Osteocyte (in vitro differentiated cells): ENCODE data around the gene RCN2. TPM values are rescaled to one million over a fixed set of nuclear protein-coding genes. Genes with fewer than 3 reads are reported as not detected.

Source experiments
- DNase-seq: peaks from one replicate; pipeline ENCODE4 v3.0.0; 2021; ENCODE audit warnings: mixed read lengths; ENCODE audit not compliant: unreplicated experiment; ENCODE audit errors: extremely low spot score
- H3K27ac Mint-ChIP-seq: one replicate; pipeline ENCODE4 v1.8.0; 2021; ENCODE audit warnings: mild to moderate bottlenecking, mixed read lengths; ENCODE audit not compliant: unreplicated experiment
- H3K27me3 Mint-ChIP-seq: one replicate; pipeline ENCODE4 v1.8.0; 2021; ENCODE audit warnings: mixed read lengths; ENCODE audit not compliant: unreplicated experiment
- H3K36me3 Mint-ChIP-seq: one replicate; pipeline ENCODE4 v1.8.0; 2021; ENCODE audit warnings: mixed read lengths; ENCODE audit not compliant: unreplicated experiment
- H3K4me1 Mint-ChIP-seq: one replicate; pipeline ENCODE4 v1.8.0; 2021; ENCODE audit warnings: mixed read lengths; ENCODE audit not compliant: unreplicated experiment
- H3K4me3 Mint-ChIP-seq: one replicate; pipeline ENCODE4 v1.8.0; 2021; ENCODE audit warnings: mild to moderate bottlenecking, moderate library complexity, mixed read lengths; ENCODE audit not compliant: unreplicated experiment
- H3K9me3 Mint-ChIP-seq: one replicate; pipeline ENCODE4 v1.8.0; 2021; ENCODE audit warnings: mixed read lengths; ENCODE audit not compliant: unreplicated experiment
- total RNA-seq: library from RNA; stranded (reverse); gene quantifications from 2 replicates; pipeline ENCODE4 v1.2.1, GENCODE V29; 2021
- TF ChIP-seq, protein P1 (sequence below): fragments of 200-600 bp; sonication (generic); IDR thresholded peaks from 2 replicates; pipeline ENCODE4 v1.5.0; 2021; ENCODE audit warnings: antibody characterized with exemption, mild to moderate bottlenecking, moderate library complexity

The RCN2 gene
- total RNA-seq, 1 donor from 2014 or later, result 81.3 TPM

DNA sequence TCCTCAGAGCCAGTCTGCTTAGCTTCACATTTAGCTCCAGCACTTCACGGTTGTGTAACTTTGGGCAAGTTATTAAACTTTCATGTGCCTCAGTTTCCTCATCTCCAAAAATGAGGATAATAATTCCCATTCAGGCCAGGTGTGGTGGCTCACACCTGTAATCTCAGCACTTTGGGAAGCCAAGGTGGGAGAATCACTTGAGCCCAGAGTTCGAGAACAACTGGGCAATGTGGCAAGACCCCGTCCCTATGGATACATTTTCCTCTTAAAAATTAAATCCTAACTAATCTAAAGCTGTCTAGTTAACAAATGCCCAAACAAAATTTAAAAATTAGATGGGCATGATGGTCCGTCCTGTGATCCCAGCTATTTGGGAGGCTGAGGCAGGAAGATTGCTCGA is 7.2 kb downstream of the RCN2 start:
- TF ChIP-seq, protein P1, sequence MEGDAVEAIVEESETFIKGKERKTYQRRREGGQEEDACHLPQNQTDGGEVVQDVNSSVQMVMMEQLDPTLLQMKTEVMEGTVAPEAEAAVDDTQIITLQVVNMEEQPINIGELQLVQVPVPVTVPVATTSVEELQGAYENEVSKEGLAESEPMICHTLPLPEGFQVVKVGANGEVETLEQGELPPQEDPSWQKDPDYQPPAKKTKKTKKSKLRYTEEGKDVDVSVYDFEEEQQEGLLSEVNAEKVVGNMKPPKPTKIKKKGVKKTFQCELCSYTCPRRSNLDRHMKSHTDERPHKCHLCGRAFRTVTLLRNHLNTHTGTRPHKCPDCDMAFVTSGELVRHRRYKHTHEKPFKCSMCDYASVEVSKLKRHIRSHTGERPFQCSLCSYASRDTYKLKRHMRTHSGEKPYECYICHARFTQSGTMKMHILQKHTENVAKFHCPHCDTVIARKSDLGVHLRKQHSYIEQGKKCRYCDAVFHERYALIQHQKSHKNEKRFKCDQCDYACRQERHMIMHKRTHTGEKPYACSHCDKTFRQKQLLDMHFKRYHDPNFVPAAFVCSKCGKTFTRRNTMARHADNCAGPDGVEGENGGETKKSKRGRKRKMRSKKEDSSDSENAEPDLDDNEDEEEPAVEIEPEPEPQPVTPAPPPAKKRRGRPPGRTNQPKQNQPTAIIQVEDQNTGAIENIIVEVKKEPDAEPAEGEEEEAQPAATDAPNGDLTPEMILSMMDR, result no peak
- Mint-ChIP-seq H3K27me3 (no peaks in the 10 kb centered on the region), H3K36me3 (peaks cover 31% of the 10 kb centered on the region), H3K4me1 (peaks cover 3% of the 10 kb centered on the region), H3K27ac (no peak overlapping the region), H3K9me3 (no peaks in the 10 kb centered on the region), H3K4me3 (no peak overlapping the region)
- no peak for DNase-seq

DNA sequence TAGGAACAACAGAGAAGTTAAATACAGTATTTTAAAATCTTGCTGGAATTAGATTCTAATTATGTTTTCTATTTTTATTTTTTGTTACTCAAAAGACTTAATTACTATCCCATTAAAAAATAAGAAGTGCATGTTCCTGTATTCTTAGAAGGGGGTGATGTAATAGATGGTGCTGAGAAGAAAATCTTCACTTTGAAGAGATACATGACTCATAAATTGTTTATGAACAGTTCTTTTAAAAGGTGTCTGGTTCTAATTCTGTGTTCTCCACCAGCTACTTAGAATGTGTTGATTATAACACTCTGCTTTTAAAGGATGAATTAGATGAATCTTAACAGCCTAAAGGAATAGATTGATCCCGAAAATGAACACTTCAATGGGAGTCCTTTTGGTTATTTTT is 8.2 kb downstream of the RCN2 start:
- no peak for DNase-seq

DNA sequence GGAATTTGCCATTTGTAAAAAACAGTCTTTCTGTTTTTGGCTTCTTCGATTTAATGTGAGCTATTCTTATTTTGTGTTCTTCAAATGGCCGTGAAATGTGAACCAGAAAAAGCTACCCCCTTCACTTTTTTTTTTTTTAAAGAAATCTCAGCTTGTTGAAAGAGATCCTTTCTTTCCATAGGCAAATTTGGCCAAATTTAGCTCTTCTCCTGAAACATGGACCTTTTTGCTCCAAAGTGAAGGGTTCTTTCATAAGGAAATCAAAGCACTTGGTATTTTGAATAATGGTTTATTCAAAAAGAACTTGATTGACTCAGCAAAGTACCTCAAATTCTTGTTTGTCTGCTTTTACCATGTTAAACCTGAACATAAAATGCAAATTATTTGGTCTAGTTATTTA is 10.1 kb downstream of the RCN2 start:
- no peak overlapping the region for H3K27ac Mint-ChIP-seq
- no peaks in the 10 kb centered on the region for H3K9me3 Mint-ChIP-seq
- no peaks in the 10 kb centered on the region for H3K27me3 Mint-ChIP-seq
- TF ChIP-seq, protein P1, result no peak
- no peak for DNase-seq
- no peaks in the 10 kb centered on the region for H3K4me1 Mint-ChIP-seq
- H3K36me3 Mint-ChIP-seq, result peaks cover 36% of the 10 kb centered on the region
- no peak overlapping the region for H3K4me3 Mint-ChIP-seq

More for the DNA sequence above, 8.2 kb downstream of the RCN2 start:
- peaks cover 35% of the 10 kb centered on the region for H3K36me3 Mint-ChIP-seq
- no peak overlapping the region for H3K27ac Mint-ChIP-seq
- H3K9me3 Mint-ChIP-seq, result no peaks in the 10 kb centered on the region
- no peak overlapping the region for H3K4me3 Mint-ChIP-seq
- TF ChIP-seq, protein P1, result no peak
- no peaks in the 10 kb centered on the region for H3K27me3 Mint-ChIP-seq
- peaks cover 3% of the 10 kb centered on the region for H3K4me1 Mint-ChIP-seq

DNA sequence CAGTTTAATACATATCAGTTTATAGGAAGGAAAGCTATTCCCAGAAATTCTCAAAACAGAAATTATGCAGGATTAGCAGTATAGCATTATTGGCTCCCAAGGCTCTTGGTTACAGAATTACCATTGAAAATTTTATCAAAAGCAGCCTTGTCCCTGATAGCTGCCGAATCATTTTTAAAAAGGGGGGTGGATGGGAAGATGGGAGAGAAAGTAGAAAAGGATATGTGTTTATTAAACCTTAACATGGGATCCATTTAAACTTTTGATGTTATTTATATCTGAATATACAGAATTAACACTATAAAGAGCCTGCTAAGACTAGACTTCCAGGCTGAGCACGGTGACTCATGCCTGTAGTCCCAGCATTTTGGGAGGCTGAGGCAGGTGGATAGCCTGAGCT is 10.8 kb downstream of the RCN2 start:
- no peak overlapping the region for H3K27ac Mint-ChIP-seq
- no peak overlapping the region for H3K4me3 Mint-ChIP-seq
- H3K27me3 Mint-ChIP-seq, result no peaks in the 10 kb centered on the region
- H3K9me3 Mint-ChIP-seq, result no peaks in the 10 kb centered on the region
- no peaks in the 10 kb centered on the region for H3K4me1 Mint-ChIP-seq
- DNase-seq, result no peak
- TF ChIP-seq, protein P1, result no peak
- H3K36me3 Mint-ChIP-seq, result peaks cover 35% of the 10 kb centered on the region

DNA sequence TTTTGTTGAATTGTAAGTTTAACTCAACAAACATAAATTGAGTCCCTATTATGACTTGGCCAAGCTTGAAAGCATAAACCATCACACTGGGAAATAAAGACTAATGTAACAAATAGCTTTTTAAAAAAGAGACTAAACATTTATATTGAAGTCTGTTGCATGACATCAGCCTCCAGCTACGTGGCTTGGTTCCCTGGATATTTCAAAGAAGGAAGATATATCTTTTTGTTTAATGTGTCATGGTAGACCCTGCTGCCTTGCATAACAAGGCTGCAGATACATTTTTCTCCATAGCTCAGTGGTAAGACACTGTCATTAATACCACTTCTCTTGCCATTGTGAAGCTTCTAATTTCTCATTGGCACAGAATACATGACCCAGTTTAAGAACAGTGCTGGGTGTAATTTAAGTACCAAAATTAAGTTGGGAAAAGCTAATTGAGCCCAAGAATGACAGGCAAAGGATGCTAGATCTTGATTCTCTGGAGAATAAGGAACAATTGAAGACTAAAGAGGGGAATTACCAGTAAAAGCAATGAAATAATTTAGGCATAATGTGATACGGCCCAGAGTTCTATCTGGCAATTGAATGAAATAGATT is 14.0 kb downstream of the RCN2 start:
- no peak overlapping the region for H3K4me3 Mint-ChIP-seq
- H3K9me3 Mint-ChIP-seq, result no peaks in the 10 kb centered on the region
- H3K27me3 Mint-ChIP-seq, result no peaks in the 10 kb centered on the region
- H3K4me1 Mint-ChIP-seq, result no peaks in the 10 kb centered on the region
- TF ChIP-seq, protein P1, result no peak
- no peak for DNase-seq
- H3K27ac Mint-ChIP-seq, result no peak overlapping the region
- peaks cover 53% of the 10 kb centered on the region for H3K36me3 Mint-ChIP-seq
